Measurements from ENCODE around the gene DRAM1.
"Not testable (repeated sequence)": the region's sequence is repeated elsewhere in the genome, so short reads cannot be mapped to it uniquely, and the experiment has no call there.

DRAM1 gene

DNA sequence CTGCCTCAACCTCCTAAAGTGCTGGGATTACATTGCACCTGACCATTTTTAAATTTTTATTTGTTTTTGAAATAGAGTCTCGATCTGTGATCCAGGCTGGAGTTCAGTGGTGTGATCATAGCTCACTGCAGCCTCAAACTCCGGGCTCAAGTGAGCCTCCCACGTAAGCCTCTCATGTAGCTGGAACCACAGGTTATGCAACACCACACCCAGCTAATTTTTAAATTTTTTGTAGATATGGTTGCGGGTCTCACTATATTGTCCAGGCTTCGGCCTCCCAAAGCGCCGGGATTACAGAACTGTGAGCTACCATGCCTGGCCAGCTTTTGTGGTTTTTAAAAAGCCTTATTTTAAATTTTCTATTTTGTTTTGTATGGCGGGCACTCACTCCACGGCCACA is 2.2 kb upstream of the DRAM1 start:
- no peaks in the 10 kb centered on the region for H3K9me3 Mint-ChIP-seq
- H3K27ac Mint-ChIP-seq: no peak overlapping the region
- H3K4me1 Mint-ChIP-seq: peaks cover 12 to 23% of the 10 kb centered on the region in 2 donors
- no peak overlapping the region for H3K4me3 Mint-ChIP-seq
- DNase-seq (no peak), ATAC-seq (replicated peaks) (no peak)
- H3K36me3 Mint-ChIP-seq: peaks cover 0 to 1% of the 10 kb centered on the region in 2 donors
- no peaks in the 10 kb centered on the region for H3K27me3 Mint-ChIP-seq

DNA sequence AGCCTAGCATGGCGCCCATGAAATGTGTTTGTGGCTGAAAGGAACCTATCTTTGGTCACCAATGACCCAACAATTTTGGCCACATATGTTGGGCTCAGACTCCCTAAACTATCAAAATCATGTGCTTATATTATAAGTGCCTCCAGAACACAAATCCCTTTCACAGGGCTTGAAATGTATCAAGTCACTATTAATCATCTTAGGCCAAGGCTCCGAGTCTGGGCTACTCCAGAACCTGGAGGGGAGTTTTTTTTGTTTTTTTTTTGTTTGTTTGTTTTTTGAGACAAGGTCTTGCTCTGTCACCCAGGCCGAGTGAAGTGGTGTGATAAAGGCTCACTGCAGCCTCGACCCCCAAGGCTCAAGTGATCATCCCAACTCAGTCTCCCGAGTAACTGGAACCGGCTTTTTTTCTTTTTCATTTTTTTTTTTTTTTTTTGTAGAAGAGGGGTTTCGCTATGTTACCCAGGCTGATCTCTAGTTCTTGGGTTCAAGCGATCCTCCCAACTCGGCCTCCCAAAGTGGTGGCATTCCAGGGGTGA is 989 bp upstream of the DRAM1 start:
- H3K4me1 Mint-ChIP-seq: peaks cover 12 to 23% of the 10 kb centered on the region in 2 donors
- H3K9me3 Mint-ChIP-seq: no peaks in the 10 kb centered on the region
- DNase-seq (no peak), ATAC-seq (replicated peaks) (no peak)
- peak overlapping the region; percentile 86 to 94 for H3K4me3 Mint-ChIP-seq
- H3K27me3 Mint-ChIP-seq: no peaks in the 10 kb centered on the region
- peaks cover 0 to 3% of the 10 kb centered on the region in 2 donors for H3K36me3 Mint-ChIP-seq
- peak overlapping the region; percentile 90 for H3K27ac Mint-ChIP-seq

DNA sequence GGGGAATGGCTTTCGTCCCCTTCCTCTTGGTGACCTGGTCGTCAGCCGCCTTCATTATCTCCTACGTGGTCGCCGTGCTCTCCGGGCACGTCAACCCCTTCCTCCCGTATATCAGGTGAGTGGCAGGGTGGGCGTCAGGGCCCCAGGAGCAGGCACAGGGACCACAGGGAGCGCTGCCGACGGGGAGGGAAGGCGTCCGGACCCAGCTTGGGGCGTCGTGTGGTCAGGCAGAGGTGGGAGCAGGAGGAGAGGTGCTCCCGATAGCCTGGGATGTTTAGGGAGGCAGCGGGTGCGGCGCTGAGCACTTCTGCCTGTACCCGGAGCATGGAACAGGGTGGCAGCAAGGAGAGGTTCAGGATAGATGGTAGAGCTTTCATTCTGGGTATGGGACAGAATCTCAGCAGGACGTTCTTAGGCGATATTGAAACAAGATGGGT is 444 bp downstream of the DRAM1 start:
- Mint-ChIP-seq H3K27me3 (no peaks in the 10 kb centered on the region), H3K27ac (peak overlapping the region; percentile 92), H3K4me1 (peaks cover 12 to 23% of the 10 kb centered on the region in 2 donors), H3K4me3 (peak overlapping the region; percentile 86 to 94), H3K9me3 (no peaks in the 10 kb centered on the region), H3K36me3 (peaks cover 0 to 6% of the 10 kb centered on the region in 2 donors)
- ATAC-seq (replicated peaks) (peak; percentile 16 to 29), DNase-seq (no peak)

DNA sequence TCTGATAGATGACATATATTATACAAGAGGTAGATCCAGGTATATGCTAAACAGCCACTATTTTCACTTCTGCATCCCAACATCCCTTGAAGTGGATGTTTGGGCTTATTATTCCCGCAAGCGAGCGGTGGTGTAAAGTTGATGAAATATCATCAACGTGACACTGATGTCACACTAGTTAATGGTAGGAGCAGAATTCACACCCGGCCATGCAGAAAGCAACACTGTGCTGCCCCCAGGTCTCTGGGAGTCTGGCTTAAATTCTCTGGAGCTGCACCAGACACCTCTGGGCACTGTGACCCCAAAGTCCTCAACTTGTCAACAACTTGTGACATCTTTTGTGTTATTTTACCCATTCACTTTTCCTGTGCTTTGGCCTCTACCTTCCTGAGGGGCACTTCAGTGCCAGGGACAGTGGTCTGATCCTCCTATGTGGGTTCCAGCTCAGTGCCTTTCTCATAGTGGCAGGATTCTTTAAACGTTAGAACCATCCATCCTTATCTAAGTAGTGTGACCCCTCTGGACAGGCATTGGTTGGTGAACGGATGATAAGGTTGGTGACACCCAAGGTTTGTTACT is 952 bp downstream of the DRAM1 start:
- Mint-ChIP-seq H3K27ac (peak overlapping the region; percentile 92), H3K4me1 (peaks cover 12 to 23% of the 10 kb centered on the region in 2 donors), H3K36me3 (peaks cover 0 to 8% of the 10 kb centered on the region in 2 donors), H3K9me3 (no peaks in the 10 kb centered on the region), H3K4me3 (peak overlapping the region; percentile 86 to 94), H3K27me3 (no peaks in the 10 kb centered on the region)
- no peak for ATAC-seq (replicated peaks)
- DNase-seq: no peak

DNA sequence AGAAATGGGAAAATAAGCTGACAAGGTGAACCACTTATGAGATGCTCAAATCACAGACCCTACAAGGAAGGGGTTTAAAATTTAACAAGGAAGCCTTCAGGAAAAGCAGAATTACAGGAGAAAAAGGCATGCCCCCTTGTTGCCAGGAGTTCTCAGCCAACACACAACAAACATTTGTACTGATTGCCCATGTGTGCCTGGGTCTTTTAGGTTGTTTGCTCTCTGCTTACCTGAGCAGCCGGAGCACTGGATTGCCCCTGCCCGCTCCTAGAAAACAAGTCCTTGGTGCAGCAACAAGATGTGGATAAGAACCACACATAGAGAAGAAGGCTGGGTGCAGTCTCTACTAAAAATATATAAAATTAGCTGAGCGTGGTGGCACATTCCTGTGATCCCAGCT is 3.4 kb downstream of the DRAM1 start:
- DNase-seq (no peak), ATAC-seq (replicated peaks) (no peak)
- Mint-ChIP-seq H3K27ac (no peak overlapping the region), H3K9me3 (no peaks in the 10 kb centered on the region), H3K36me3 (peaks cover 0 to 8% of the 10 kb centered on the region in 2 donors), H3K4me3 (no peak overlapping the region), H3K27me3 (no peaks in the 10 kb centered on the region), H3K4me1 (peaks cover 6 to 17% of the 10 kb centered on the region in 2 donors)

DNA sequence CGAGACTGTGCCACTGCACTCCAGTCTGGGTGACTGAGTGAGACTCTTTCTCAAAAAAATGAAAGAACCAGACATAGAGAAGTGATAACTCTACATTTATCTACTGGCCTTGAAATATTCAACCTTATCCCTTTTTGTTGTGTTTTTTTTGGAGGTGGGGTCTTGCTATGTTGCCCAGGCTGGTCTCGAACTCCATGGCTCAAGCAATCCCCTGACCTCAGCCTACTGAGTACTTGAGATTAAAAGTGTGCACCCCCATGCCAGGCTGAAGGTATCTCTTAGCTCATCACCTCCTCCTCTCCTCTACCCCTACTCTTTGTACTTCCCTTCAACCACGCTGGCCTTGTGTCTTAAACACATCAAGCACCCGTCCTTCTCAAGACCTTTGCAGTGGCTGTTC is 3.8 kb downstream of the DRAM1 start:
- Mint-ChIP-seq H3K36me3 (peaks cover 0 to 8% of the 10 kb centered on the region in 2 donors), H3K9me3 (no peaks in the 10 kb centered on the region), H3K4me1 (peaks cover 6 to 18% of the 10 kb centered on the region in 2 donors), H3K4me3 (no peak overlapping the region), H3K27me3 (no peaks in the 10 kb centered on the region), H3K27ac (no peak overlapping the region)
- ATAC-seq (replicated peaks): no peak
- no peak for DNase-seq

DNA sequence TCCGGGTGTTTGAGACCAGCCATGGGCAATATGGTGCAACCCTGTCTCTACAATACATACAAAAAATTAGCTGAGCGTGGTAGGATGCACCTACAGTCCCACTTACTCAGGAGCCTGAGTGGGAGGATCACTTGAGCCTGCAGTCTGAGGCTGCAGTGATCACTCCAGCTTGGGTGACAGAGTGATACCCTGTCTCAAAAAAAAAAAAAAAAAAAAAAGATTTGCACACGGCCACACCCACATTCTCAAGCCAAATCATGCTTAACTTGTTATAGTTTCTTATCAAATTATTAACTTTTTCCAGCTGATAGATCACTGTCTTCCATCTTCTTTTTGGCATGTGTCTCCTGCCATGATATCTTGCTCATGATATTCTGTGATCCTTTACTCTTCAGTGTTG is 6.8 kb downstream of the DRAM1 start:
- no peak for ATAC-seq (replicated peaks)
- H3K27me3 Mint-ChIP-seq: no peaks in the 10 kb centered on the region
- H3K4me1 Mint-ChIP-seq: peaks cover 3 to 9% of the 10 kb centered on the region in 2 donors
- no peaks in the 10 kb centered on the region for H3K9me3 Mint-ChIP-seq
- no peak overlapping the region for H3K27ac Mint-ChIP-seq
- peaks cover under 1 to 8% of the 10 kb centered on the region in 2 donors for H3K36me3 Mint-ChIP-seq
- no peak for DNase-seq
- H3K4me3 Mint-ChIP-seq: no peak overlapping the region

DNA sequence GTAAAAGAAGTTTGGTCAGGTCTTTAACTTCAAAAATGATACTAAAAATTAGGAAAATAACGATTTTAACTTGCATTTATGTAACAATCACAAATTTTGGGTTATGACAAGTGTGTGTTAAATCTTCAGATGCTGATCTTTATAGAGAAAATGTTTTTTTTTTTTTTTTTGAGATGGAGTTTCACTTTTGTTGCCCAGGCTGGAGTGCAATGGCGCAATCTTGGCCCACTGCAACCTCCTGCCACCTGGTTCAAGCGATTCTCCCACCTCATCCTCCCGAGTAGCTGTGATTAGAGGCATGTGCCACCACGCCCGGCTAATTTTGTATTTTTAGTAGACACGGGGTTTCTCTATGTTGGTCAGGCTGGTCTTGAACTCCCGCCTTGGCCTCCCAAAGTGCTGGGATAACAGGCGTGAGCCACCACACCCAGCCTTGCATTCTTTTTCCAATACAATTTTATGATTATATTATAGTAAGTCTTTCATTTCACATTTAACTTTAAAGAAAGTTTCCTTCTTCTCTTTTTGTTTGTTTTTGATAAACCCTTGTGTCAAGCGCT is 7.5 kb downstream of the DRAM1 start:
- not testable (repeated sequence) for H3K27ac Mint-ChIP-seq; H3K4me3 Mint-ChIP-seq; H3K27me3 Mint-ChIP-seq; H3K36me3 Mint-ChIP-seq; DNase-seq; ATAC-seq (replicated peaks); H3K9me3 Mint-ChIP-seq
- H3K4me1 Mint-ChIP-seq: peaks cover 5 to 13% of the 10 kb centered on the region in 2 donors

DNA sequence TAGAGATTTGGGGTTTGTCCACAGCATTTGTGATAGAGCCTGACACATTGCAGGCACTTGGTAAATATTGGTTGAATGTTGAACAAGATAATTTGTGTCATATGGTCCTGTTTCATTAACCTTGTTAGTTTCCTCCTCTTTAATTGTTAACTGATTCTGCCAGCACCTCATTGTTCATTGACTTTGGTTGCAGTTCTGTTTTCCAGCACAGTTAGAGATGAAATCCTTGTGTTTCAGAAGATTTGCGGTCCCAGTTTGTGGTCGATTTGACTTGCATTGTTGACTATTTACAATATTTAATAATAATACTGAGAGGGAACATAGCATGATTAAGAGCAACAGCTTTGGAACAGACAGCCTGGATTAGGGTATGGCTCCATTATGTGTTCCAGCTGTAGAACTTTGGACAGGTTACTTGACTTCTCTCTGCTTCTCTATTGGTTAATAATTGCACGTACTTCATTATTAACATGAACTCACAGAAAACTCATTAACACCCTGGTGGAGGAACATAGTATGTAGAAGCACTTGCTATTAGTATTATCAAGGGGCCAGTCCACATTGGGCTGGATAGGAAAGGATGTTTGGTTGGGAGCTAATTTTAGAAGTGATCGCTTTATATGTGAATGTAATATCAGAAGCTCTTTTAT is 8.7 kb downstream of the DRAM1 start:
- no peak for DNase-seq
- Mint-ChIP-seq H3K27me3 (no peaks in the 10 kb centered on the region), H3K9me3 (no peaks in the 10 kb centered on the region), H3K4me3 (no peak overlapping the region), H3K36me3 (peaks cover 4 to 12% of the 10 kb centered on the region in 2 donors), H3K4me1 (peaks cover 5 to 13% of the 10 kb centered on the region in 2 donors), H3K27ac (no peak overlapping the region)
- no peak for ATAC-seq (replicated peaks)

DNA sequence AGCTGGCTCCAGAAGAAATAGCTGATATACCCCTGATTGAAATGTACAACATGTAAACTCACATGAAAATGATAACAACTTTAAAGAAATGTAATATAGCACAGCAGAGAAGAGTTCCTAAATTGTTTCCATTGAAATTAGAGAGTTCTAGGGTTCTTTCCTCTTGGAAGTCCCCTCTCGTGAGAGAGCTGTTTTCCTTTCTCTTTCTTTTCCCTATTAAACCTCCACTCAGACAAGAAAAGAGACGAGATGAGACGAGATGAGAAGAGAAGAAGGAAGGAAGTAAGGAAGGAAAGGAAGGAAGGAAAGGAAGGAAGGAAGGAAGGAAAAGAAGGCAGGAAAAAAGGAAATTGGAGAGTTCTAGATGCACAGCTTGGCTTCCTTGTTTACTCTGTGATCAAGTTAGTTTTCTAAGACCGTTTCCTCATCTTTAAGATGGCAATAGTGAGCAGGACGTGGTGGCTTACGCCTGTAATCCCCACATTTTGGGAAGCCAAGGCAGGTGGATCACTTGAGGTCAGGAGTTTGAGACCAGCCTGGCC is 11.9 kb downstream of the DRAM1 start:
- DNase-seq: no peak
- peak overlapping the region; percentile 73 for H3K27ac Mint-ChIP-seq
- peak overlapping the region in 1 of 2 donors; percentile 8 for H3K4me3 Mint-ChIP-seq
- H3K9me3 Mint-ChIP-seq: no peaks in the 10 kb centered on the region
- H3K27me3 Mint-ChIP-seq: no peaks in the 10 kb centered on the region
- H3K36me3 Mint-ChIP-seq: peaks cover 4 to 5% of the 10 kb centered on the region in 2 donors
- no peak for ATAC-seq (replicated peaks)
- peaks cover 7 to 13% of the 10 kb centered on the region in 2 donors for H3K4me1 Mint-ChIP-seq

DNA sequence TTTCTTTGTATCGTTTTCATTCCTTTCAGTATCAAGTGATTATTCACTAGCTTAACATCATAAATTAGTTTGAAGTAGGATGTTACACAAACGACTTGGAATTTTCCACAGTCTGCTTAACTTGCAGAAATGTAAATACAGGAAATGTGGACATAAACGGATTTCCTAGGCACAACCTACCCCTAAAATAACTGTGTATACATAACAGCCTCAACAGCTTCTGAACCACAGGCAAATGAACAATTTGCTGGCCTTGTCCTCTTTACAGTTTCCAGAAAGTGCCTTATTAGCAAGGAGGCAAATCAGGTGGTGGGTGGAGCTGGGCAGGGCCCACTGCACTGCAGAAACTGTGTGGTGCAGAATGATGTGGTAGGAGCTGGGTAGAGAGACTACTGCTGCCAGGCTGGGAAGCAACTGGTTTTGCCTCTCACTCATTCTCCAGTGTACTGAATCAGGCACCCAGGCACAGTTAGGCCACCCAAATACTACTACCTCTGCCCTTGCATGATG is 14.1 kb downstream of the DRAM1 start:
- Mint-ChIP-seq H3K36me3 (peaks cover 4 to 5% of the 10 kb centered on the region in 2 donors), H3K4me3 (no peak overlapping the region), H3K27ac (no peak overlapping the region), H3K4me1 (peaks cover 8% of the 10 kb centered on the region in 2 donors), H3K27me3 (no peaks in the 10 kb centered on the region), H3K9me3 (no peaks in the 10 kb centered on the region)
- ATAC-seq (replicated peaks): peak; percentile 81 to 85
- DNase-seq: peak; percentile 9

DNA sequence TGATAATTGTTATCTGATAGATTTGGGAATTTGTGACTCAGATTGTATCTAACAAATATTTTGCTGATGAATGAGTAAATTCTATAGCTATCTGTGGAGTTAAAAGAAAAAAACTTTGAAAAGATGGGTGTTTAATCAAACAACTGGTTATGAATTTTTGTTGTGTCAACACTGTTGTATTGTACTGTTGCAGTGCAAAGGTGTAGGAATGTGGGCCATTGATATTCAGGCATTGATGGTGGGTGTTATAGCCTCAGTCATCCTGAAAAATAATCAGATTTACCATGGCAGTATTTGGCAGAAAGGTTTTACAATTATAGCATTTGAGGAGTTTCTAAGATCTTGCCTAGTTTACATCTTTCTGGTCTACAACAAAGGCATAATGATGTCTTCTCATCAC is 15.4 kb downstream of the DRAM1 start:
- Mint-ChIP-seq H3K9me3 (no peaks in the 10 kb centered on the region), H3K4me1 (peaks cover 8% of the 10 kb centered on the region in 2 donors), H3K36me3 (peaks cover 4 to 5% of the 10 kb centered on the region in 2 donors), H3K4me3 (no peak overlapping the region), H3K27ac (no peak overlapping the region), H3K27me3 (no peaks in the 10 kb centered on the region)
- ATAC-seq (replicated peaks): no peak
- no peak for DNase-seq

DNA sequence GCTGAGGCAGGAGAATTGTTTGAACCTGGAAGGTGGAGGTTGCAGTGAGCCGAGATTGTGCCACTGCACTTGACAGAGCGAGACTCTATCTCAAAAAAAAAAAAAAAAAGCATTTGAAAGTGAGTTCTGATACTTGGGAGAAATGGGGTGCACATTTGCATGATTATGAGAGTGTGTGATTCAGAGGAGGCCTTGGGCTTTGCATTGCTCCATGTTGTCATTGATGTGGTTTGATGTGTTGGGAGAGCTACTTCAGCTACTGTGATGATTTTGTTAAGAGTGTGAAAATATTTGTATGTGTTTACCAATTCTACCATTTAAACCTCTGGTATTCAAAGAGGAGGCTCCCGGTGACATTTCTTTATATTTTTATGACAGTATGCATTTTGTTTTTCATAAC is 24.4 kb downstream of the DRAM1 start:
- Mint-ChIP-seq H3K4me1 (peaks cover 2 to 11% of the 10 kb centered on the region in 2 donors), H3K36me3 (peaks cover 8 to 16% of the 10 kb centered on the region in 2 donors), H3K9me3 (no peaks in the 10 kb centered on the region), H3K4me3 (no peak overlapping the region), H3K27ac (no peak overlapping the region), H3K27me3 (no peaks in the 10 kb centered on the region)
- DNase-seq (no peak), ATAC-seq (replicated peaks) (no peak)

DNA sequence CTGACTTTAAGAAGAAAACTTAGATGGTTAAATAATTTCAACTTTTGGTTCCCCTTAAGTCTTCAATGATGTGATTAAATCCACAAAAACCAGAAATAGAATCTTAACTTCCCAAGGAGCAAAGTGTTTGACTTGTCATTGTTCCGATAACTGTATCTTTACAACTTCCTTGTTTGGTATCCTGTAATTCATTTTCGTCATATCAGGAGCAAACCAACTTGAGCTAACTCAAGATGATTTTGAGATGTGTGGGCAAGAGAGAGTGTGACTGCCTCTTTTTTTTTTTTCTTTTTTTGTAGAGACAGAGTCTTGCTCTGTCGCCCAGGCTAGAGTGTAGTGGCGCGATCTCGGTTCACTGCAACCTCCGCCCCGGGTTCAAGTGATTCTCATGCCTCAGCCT is 25.3 kb downstream of the DRAM1 start:
- Mint-ChIP-seq H3K4me1 (peaks cover 2 to 15% of the 10 kb centered on the region in 2 donors), H3K36me3 (peaks cover 8 to 16% of the 10 kb centered on the region in 2 donors), H3K9me3 (no peaks in the 10 kb centered on the region), H3K4me3 (no peak overlapping the region), H3K27ac (no peak overlapping the region), H3K27me3 (no peaks in the 10 kb centered on the region)
- peak in 1 of 2 donors; percentile 23 for ATAC-seq (replicated peaks)
- no peak for DNase-seq
